Cerebellar cortex (tissue), 1 donor: ENCODE measurements around the gene PHACTR3.

Source experiments
- DNase-seq: peaks from one replicate; pipeline ENCODE4 v3.0.0-alpha.2; 2015; ENCODE audit warnings: low spot score

Gene PHACTR3

DNA sequence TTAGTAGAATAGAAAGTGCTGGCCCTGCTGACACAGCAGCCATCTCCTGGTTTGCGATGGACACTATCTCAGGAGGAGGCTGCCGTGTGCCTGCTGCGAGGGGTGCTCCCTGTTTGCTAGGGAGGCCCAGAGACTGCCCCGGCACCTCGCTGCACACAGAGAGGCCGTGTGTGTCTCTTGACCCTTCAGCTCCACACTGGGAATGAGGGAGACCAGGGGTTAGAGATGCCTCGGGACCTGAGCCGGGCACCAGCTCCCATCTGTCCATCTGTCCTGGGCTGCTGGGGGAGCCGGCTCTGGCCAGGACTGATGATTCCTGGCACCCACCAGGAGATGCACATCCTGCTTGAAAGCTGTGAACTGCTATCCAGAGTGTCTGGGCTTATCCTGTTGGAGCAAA is 18.2 kb downstream of the PHACTR3 start:
- DNase-seq = no peak

DNA sequence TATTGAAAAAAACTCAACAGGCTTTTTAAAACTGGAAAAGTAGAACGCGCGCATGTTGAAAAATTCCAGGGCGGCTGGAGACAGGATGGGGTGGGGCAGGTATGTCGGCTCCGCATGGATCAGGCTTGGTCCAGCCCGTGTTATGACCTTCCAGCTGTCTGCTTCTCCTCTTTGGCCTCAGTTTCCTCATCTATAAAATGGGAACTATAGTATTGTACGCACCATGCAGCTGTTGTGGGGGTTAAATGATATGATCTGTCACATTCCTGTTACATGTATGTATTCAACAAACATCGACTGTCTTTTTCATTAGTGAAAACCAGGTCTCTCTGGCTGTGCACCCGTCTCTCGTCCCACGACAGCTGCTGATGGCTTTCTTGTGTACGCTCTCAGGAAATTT is 18.8 kb downstream of the PHACTR3 start:
- no peak for DNase-seq

GRCh38 chr20:59623583-59623982 is 19.2 kb downstream of the PHACTR3 start:
- no peak for DNase-seq

DNA sequence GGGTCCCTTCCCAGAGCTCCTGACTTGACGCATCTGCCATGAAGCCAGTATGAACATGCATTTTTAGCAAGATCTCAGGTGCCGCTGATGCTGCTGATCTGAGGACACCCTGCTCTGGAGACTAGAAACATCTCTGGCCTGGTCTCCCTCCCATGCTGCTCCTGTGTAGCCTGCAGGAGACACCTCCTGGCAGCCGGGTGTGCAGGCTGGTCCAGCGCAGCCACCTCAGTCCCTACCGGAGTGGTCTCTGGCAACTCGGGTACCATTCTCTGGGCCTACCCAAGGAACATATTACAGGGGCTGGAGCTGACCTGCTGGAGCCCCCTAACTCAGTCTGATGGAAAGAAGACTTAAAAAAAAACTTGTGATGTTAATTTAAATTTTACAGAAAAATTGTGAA is 20.1 kb downstream of the PHACTR3 start:
- DNase-seq = no peak

- DNase-seq = no peak
Measured at GRCh38 chr20:59625214-59625922, 21.0 kb downstream of the PHACTR3 start.

DNA sequence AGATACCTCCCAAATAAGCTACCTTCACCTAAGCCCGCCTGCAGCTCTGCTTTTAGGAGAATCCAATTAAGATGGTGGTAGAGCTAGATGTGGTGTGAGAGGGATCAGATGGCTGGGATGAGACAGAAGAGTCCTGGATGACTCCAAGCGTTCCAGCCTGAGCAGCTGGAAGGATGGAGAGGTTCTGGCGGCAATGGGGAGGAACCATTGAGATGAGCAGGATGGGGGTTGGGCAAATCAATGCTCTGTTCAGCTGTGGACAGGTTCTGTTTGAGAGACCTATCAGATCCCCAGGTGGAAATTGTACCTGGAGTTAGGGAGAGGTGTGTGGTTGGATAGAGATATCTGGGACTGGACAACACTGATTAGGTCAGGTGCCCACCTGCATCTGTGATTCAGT is 23.0 kb downstream of the PHACTR3 start:
- no peak for DNase-seq

DNA sequence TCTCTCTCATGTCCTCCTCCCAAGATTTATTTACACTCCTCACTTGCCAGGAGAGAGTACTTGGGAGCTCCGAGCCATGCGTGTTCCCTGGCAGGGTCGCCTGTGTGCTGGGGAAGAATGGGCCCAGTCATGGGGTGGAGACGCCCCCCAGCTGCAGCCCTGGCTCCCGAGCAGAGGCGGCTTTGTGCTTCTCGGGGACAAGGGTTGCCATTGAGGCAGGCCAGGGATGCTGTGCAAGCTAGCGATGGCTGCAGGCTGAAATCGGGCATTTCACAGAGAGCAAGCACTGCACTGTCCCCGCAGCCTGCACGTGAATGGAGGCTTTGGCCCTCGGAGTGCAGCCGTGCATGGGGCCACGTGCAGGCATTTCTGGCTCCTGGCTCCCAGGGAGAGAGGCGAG is 23.8 kb downstream of the PHACTR3 start:
- no peak for DNase-seq

DNA sequence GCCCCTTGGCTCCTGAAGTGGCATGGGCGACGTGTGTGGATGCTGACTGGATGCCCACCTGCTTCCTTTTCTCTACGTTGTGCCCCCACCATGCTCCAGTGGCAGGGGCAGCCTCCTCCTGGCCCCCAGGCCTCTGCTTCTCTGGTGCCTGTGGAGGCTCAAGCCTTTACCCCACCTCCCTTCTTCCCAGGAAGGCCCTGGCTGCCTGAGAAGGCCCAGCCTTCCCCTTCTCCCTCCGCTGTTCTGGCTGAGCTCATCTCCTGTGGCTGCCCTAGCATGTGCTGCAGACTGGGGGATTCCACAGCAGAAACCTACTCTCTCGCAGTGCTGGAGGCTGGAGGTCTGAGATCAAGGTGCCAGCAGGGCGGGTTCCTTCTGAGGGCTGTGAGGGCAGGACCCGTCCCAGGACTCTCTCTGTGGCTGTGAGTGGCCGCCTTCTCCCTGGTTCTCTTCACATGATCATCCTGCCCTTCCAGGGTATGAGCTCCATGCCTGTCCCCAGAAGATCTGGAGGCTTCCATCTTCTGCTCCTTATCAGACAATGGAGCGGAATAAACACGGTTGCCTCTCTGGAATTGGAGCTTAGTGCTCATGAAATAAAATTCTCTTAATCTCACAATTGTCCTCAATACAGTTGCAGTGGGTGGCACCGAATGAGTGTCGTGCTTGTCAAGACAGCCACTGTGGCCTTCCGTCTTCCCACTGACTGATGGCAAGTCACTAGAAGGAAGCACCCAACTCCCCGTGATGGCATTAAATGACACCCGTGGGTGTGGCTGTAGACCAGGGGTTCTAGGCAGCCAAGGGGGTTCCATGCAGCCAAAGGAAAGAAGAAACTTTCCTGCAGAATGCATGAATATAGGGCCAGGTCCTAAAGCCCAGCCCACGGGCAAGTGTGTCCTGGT is 25.1 kb downstream of the PHACTR3 start:
- no peak for DNase-seq

GRCh38 chr20:59630526-59630925 is 26.2 kb downstream of the PHACTR3 start:
- no peak for DNase-seq

DNA sequence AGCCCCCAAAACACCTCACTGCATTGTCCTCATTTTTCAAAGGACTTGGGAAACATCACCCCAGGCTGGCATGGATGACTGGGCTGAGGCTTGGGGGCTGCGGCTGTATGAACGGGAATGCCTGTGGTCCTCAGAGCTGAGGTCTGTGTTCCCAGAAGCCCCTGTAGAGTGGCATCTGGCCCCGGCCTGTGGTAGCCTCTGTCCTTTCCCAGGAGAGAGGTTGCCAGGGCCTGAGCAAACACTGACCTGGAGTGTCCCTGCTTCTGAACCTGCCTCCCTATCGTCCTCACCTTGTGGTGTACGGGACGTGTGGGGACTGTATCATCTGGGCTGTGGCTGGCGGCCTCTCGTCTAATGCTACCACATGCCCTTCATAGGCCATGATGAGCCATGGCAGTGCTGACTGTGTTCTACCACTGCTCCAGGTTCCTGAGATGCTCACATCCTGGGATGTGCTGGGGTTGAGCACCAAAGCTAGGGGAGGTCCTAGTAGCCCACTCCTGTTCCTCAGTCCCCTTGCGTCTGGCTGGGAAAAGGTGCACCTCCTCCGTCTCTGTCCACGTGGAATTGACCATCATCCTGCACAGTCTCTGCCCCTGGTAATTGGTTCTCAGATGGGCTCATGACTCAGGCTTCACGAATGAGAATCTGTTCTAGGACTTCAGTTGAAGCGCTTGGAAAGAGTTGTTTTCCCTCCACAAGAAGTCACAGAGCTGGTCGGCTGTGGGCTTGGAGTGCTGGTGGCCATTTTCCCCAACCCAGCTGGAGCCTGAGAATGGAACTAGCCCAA is 27.6 kb downstream of the PHACTR3 start:
- no peak for DNase-seq

GRCh38 chr20:59632541-59633113 is 28.3 kb downstream of the PHACTR3 start:
- DNase-seq = no peak

DNA sequence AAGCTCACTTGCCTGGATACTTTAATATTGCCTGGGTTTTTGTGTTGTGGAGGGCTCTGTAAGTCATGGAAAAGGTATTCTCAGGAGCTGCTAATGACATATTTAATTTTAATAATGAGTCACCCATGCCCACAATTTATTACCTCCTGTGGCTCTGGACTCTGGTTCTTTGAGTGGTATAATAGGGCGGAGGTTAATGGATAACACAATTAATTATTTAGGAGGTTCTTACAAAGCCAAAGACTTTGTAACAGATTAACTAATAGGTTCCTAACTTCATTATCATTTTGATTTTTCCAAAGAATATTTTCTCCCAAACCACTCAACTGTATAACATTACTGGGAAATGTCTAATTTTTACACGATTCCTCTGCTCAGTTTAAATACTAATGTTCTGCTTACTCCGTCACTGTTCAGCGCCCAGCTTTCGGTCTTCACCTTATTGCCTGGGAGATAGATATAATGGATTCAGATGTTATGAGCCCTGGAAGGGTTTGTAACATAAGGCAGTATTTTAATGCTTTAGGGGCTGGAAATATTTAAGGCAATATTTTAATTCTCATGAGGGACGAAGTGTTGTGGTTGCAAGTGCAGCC is 29.4 kb downstream of the PHACTR3 start:
- DNase-seq = no peak

- no peak for DNase-seq
Measured at GRCh38 chr20:59634435-59635005, 30.2 kb downstream of the PHACTR3 start.

DNA sequence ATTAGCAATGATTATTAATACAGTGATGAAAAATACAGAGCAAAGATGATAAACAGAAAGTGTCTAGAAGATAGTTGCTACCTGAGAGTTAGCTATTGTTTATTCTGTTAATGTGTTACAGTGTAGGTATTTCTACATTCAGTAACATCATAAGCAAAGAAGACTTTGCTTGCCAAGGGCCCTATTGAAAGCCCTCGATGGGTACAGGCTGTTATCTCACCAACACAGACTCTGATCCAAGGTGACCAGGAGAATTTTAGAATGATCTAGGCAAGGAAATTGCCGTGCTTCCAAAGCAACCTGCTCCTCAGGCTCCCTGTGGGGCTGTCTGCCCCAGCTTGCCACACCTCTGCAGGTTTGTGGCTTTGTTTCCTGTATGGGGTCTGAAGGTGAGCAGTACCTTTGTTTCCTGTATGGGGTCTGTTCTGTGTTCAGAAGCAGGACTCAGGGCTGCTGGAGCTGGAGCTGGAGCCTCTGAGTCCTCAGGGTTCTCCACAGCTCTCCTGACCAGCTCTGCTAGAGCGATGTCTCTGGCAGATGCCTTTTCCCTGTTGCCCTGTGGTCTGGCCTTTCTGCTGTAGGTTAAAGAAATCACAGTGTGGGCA is 32.5 kb downstream of the PHACTR3 start:
- no peak for DNase-seq

DNA sequence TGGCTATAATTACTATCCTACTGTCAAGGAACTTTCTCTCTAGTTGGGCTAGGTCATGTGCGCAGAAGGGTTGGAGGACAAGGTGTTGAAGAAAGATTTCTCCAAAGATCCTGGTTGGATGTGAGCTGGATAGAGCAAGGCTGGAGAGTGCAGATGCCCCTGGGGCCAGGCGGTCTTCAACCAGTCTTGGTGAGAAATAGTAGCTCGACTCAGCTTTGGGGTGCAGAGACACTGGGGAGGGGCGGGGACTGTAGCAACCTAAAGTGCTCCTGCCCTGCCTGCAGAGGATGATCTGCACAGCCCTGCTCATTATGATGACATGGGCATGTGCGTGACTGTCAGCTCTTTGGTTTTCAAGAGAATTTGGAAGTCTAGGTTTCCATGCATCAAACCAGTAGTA is 35.9 kb downstream of the PHACTR3 start:
- DNase-seq = no peak

- DNase-seq = peak; percentile 55
Measured at GRCh38 chr20:59643615-59644061, 39.3 kb downstream of the PHACTR3 start.

DNA sequence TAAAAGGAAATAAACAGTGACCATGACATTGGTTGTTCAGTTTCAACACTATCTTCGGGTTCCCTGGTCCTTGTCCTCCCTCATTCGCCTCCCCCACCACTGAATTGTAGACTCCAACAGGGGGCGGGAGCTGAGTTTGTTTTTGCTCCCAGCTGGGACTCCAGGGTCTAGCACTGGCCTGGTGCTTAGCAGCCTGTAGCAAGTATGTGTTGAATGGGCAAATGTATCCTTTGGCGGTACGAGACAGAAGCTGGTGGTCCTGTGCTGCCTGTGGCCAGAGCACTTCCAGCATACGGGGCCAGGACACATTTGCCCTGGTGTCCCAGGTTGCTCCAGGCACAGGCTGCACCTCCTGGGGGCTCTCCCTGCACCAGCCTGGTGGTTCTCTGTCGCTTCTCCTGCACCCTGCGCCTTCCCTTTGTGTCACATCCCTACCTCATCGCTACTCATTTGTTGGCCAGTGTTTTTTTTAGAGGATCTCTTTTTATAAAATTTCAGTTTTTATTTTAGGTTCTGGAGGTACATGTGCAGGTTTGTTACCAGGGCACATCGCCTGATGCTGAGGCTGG is 40.1 kb downstream of the PHACTR3 start:
- no peak for DNase-seq

DNA sequence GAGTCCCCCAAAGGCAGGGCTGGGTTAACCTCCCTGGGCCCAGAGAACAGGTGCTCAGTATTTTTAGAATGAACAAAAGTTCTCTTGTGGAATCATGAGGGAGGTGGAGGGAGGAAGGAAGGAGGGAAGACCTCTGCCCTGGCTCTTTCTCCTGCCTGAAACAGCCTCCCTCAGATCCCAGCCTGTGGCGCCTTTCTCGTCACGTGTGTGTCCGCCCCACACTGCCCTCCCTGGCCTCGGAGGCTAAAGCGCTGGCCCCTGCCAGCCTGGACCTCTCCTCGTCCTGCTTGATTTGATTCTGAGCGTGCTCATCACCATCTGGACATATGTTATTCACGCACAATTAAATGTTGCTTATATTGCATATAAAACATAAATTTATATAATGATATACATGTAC is 40.9 kb downstream of the PHACTR3 start:
- peak; percentile 61 for DNase-seq

DNA sequence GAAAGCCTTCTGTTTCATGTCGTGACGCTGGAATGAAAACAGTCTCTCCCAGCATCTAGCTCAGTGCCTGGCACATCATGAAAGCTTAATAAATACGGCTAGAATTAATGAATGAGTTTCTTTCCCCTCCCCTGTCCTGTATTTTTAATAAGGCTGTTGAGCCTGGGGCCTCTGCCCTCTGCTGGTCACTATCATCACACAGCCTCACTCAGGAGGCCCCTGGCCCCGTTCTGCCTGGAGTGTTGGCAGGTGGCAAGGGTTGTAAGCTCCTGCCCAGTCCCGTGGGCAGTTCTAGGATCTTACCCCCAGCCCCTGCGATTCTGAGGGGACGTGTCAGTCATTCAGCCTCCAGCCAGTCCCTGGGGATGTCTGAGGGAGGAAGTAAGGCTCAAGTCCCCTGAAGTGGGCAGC is 41.4 kb downstream of the PHACTR3 start:
- peak; percentile 64 for DNase-seq

- no peak for DNase-seq
Measured at GRCh38 chr20:59646487-59646886, 42.1 kb downstream of the PHACTR3 start.

DNA sequence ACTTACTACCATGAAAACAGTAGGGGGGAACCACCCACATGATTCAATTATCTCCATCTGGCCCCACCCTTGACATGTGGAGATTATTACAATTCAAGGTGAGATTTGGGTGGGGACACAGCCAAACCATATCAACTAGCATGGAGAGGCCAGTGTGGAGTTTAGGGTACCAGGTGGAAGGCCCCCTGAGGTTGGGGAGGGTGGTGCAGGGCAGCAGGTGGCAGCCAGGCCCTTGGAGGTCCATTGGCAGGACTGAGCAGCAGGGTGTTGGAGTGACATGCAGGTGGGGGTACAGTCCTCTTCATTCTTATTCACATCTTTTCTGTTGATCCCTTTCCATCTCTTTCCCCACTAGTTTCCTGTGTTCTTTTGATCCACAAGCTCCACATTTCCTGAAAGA is 42.9 kb downstream of the PHACTR3 start:
- DNase-seq = no peak
